Neutrophil (primary cell): ENCODE measurements around the gene HSD11B1L.

ENCODE experiments used
- H3K27ac ChIP-seq: fragments of 200-600 bp; sonication (generic); 2 replicates; pipeline ENCODE4 v1.5.1; 2016; ENCODE audit warnings: mild to moderate bottlenecking, moderate library complexity
- H3K27me3 ChIP-seq: fragments of 200-600 bp; sonication (generic); 2 replicates; pipeline ENCODE4 v1.6.0; 2016; ENCODE audit warnings: mild to moderate bottlenecking
- H3K36me3 ChIP-seq: fragments of 200-600 bp; sonication (generic); 2 replicates; pipeline ENCODE4 v1.5.1; 2017
- H3K4me1 ChIP-seq, 2 experiments: fragments of 200-600 bp in 1 of 2; sonication (generic) in 1 of 2; 1 replicate in 1 of 2; 2 replicates in 1 of 2; pipeline versions ENCODE4 v1.5.1 to v1.6.1; 2013 to 2016; ENCODE audit warnings: low read depth in 1 of 2, low read length in 1 of 2, mild to moderate bottlenecking in 1 of 2, moderate library complexity in 1 of 2; ENCODE audit not compliant: control insufficient read depth in 1 of 2, insufficient read depth in 1 of 2
- H3K4me3 ChIP-seq, 2 experiments: fragments of 200-600 bp in 1 of 2; sonication (generic) in 1 of 2; 1 replicate in 1 of 2; 2 replicates in 1 of 2; pipeline ENCODE4 v1.5.1; 2013 to 2016; ENCODE audit warnings: low read depth in 1 of 2, low read length in 1 of 2, mild to moderate bottlenecking in 1 of 2, moderate library complexity in 1 of 2
- H3K9me3 ChIP-seq: fragments of 200-600 bp; sonication (generic); 2 replicates; pipeline ENCODE4 v1.5.1; 2016
- TF ChIP-seq, protein P1 (sequence below): fragments of 200-600 bp; sonication (generic); IDR thresholded peaks from 2 replicates; pipeline ENCODE4 v1.5.1; 2016; ENCODE audit warnings: antibody characterized with exemption

HSD11B1L gene

DNA sequence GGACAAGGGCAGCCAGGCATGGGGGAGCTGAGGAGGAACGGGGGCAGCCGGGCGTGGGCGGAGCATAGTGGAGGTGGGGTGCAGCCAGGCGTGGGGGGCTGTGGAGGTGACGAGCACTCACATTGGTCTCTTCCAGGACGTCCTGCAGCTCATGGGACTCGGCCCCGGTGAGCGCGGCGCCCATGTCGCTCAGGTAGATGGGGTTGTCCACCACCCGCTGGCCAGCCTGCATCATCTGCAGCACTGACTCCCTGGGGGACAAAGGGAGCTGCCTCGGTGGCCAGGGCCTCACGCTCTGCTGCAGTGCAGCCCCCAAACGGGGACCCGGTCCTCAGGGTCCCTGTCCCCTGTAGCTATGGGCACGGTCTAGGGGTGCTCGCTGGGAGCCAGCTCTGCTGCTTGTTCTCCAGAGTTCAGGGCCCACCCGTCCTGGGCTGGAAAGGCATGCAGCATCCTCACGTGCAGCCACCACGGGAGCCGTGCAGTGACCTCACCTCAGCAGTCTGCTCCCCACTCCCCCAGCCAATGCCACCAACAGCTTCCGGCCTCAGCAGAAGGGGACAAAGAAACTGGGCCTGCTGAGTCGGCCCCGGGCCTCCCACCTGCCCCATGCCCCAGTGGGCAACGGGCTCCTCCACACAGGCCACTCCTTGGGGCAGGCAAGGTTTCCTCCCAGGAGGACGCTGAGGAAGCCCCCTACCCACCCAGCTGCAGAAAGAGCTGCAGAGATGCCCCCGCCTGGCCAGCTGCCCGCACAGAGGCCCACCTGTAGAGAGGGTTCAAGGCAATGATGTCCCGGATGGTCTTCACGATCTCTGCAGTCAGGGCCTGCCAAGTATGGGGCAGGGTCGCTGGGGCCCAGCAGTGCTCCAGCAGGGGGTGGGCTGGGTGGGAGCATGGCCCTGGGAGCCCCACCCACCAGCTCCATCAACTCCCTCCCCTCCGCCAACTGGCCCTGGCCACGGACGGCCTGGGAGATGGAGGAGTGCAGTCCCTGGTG, 27.0 kb downstream of the HSD11B1L start:
- H3K36me3 ChIP-seq: peaks cover 77% of the 10 kb centered on the region
- TF ChIP-seq, protein P1, sequence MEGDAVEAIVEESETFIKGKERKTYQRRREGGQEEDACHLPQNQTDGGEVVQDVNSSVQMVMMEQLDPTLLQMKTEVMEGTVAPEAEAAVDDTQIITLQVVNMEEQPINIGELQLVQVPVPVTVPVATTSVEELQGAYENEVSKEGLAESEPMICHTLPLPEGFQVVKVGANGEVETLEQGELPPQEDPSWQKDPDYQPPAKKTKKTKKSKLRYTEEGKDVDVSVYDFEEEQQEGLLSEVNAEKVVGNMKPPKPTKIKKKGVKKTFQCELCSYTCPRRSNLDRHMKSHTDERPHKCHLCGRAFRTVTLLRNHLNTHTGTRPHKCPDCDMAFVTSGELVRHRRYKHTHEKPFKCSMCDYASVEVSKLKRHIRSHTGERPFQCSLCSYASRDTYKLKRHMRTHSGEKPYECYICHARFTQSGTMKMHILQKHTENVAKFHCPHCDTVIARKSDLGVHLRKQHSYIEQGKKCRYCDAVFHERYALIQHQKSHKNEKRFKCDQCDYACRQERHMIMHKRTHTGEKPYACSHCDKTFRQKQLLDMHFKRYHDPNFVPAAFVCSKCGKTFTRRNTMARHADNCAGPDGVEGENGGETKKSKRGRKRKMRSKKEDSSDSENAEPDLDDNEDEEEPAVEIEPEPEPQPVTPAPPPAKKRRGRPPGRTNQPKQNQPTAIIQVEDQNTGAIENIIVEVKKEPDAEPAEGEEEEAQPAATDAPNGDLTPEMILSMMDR: no peak
- H3K9me3 ChIP-seq: no peaks in the 10 kb centered on the region
- no peak overlapping the region for H3K27ac ChIP-seq
- H3K27me3 ChIP-seq: no peaks in the 10 kb centered on the region
- H3K4me3 ChIP-seq: no peak overlapping the region
- H3K4me1 ChIP-seq: no peaks in the 10 kb centered on the region

DNA sequence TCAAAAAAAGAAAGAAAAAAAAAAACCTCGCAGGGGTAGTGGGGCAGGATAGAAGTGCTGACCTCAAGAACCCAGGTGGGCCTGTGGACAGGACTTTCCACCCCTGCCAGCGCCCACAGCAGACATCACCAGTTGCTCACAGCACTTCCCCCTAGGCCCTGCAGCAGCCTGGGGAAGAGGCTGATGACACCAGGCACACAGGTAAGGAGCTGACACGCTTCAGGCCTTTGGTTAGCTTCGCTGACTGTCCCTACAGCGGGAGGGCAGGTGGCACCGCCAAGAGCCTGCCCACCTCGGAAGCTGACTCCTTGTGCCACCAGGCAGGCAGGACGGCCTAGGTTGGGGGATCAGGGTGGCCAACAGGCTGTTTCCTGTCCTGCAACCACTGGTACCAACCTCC, 30.2 kb downstream of the HSD11B1L start:
- Histone ChIP-seq H3K9me3 (no peaks in the 10 kb centered on the region), H3K27ac (no peak overlapping the region), H3K4me1 (no peaks in the 10 kb centered on the region), H3K27me3 (no peaks in the 10 kb centered on the region), H3K36me3 (peaks cover 62% of the 10 kb centered on the region), H3K4me3 (no peak overlapping the region)
- TF ChIP-seq, protein P1: no peak

DNA sequence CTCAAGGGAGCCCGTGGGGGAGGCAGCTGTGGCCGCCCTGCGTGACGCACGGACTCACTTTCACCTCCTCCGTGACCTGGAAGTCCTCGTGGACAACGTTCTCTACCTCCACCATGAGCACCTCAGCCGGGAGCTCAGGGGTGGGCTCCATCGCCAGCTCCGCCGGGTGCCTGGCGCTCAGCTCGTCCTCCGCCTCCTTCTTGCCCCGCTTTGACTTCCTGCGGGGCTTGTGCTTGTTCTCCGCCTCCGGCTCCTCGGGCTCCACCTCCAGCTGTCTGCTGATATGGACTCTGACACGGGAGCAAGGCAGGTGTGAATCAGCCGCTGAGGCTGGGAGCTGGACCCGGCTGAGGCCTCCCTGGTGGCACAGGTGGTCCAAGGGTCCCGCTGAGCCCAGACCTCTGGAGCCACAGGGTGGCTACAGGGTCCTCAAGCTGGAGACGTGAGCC, 30.9 kb downstream of the HSD11B1L start:
- no peaks in the 10 kb centered on the region for H3K4me1 ChIP-seq
- peaks cover 55% of the 10 kb centered on the region for H3K36me3 ChIP-seq
- no peak overlapping the region for H3K27ac ChIP-seq
- no peaks in the 10 kb centered on the region for H3K9me3 ChIP-seq
- H3K27me3 ChIP-seq: no peaks in the 10 kb centered on the region
- no peak overlapping the region for H3K4me3 ChIP-seq
- TF ChIP-seq, protein P1: no peak

DNA sequence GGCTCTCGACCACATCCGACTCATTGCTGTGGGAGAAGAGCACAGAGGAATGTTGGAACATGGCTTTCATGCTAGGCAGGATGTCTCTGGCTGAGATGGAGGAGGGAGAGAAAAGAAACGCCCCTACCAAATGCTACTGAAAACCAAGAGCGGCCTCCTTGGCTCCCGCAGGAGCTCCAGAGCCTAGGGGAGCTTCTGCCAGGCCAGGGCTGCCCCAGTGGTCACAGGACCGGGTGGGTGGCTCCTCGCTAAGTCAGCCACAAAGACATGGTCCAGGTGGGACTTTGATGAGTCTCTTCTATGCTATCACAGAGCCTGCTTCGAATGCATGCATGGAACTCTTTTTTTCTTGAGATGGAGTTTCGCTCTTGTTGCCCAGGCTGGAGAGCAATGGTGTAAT, 32.4 kb downstream of the HSD11B1L start:
- no peak overlapping the region for H3K4me3 ChIP-seq
- H3K27ac ChIP-seq: no peak overlapping the region
- TF ChIP-seq, protein P1: no peak
- no peaks in the 10 kb centered on the region for H3K9me3 ChIP-seq
- H3K27me3 ChIP-seq: no peaks in the 10 kb centered on the region
- peaks cover 40% of the 10 kb centered on the region for H3K36me3 ChIP-seq
- H3K4me1 ChIP-seq: peaks cover 0 to under 1% of the 10 kb centered on the region in 2 experiments

DNA sequence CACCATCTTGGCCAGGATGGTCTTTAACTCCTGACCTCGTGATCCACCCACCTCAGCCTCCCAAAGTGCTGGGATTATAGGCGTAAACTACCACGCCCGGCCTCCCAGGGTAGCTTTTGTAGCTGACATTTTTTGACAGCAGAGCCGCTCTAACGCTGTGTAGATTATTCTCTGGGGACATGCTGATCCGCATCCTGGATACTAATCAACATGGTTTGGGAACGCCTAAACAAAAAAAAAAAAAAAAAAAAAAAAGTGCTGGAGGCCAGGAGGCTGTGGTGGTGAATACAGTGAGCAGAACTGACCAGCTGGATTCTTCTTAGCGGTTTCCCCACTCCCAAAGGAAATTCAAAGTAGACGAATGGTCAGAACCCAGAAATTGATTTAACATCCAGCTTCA, 34.0 kb downstream of the HSD11B1L start:
- Histone ChIP-seq H3K4me1 (peaks cover 14 to 16% of the 10 kb centered on the region in 2 experiments), H3K36me3 (peaks cover 36% of the 10 kb centered on the region), H3K9me3 (no peaks in the 10 kb centered on the region), H3K27me3 (no peaks in the 10 kb centered on the region), H3K27ac (no peak overlapping the region), H3K4me3 (no peak overlapping the region)
- TF ChIP-seq, protein P1: no peak
